K562 (cell line): ENCODE data around the gene LAPTM5.

Experiments used
- BRCA1 ChIP-seq, 2 experiments: fragments of 450-650 bp in 1 of 2; sonication (generic) in 1 of 2; formaldehyde crosslinking in 1 of 2; IDR thresholded peaks; 2 replicates each; pipeline versions ENCODE4 v1.5.0 to v1.6.1; 2017 to 2020; ENCODE audit warnings: mild to moderate bottlenecking in 1 of 2, missing genetic modification reagents in 1 of 2
- CTCF ChIP-seq, 3 experiments: IDR thresholded peaks in 2 of 3; conservative IDR thresholded peaks in 1 of 3; 2 replicates each; pipeline ENCODE4 v1.5.1; 2011 to 2012; ENCODE audit warnings: low read length in 3 of 3, mild to moderate bottlenecking in 3 of 3, control low read depth in 2 of 3, improper control_type of control experiment in 1 of 3, inconsistent platforms in 1 of 3, low read depth in 1 of 3, mixed read lengths in 1 of 3, moderate library complexity in 1 of 3; ENCODE audit not compliant: insufficient read depth in 2 of 3
- JUN ChIP-seq, 2 experiments: sonication (generic) in 1 of 2; formaldehyde crosslinking in 1 of 2; IDR thresholded peaks; 2 replicates each; pipeline versions ENCODE4 v1.6.1 to v1.8.0; 2012 to 2022; ENCODE audit warnings: borderline replicate concordance in 2 of 2, mild to moderate bottlenecking in 2 of 2, improper control_type of control experiment in 1 of 2, low read depth in 1 of 2, low read length in 1 of 2, missing genetic modification reagents in 1 of 2
- POLR2A ChIP-seq: fragments of 450-650 bp; conservative IDR thresholded peaks from 2 replicates; pipeline ENCODE4 v1.6.1; 2016
- RAD51 ChIP-seq: fragments of 450-650 bp; IDR thresholded peaks from 2 replicates; pipeline ENCODE4 v1.7.1; 2016; ENCODE audit warnings: low read depth, mild to moderate bottlenecking, borderline replicate concordance
- SETDB1 ChIP-seq: IDR thresholded peaks from one replicate; pipeline ENCODE4 v1.6.1; 2012; ENCODE audit warnings: low read length, control low read depth, inconsistent platforms
- TAF1 ChIP-seq: IDR thresholded peaks from 2 replicates; pipeline ENCODE4 v1.6.1; 2011; ENCODE audit warnings: mild to moderate bottlenecking, low read length, moderate library complexity; ENCODE audit not compliant: insufficient read depth, control insufficient read depth, severe bottlenecking; ENCODE audit errors: extremely low read depth
- ZNF384 ChIP-seq: IDR thresholded peaks from 2 replicates; pipeline ENCODE4 v1.6.1; 2012; ENCODE audit warnings: low read depth, low read length, improper control_type of control experiment
- ZNF695 ChIP-seq: fragments of 450-650 bp; formaldehyde crosslinking; IDR thresholded peaks from 2 replicates; pipeline ENCODE4 v1.4.0; 2020; ENCODE audit warnings: mild to moderate bottlenecking, moderate library complexity
- TF ChIP-seq, protein P1 (sequence below): sonication (generic); formaldehyde crosslinking; IDR thresholded peaks from 2 replicates; pipeline ENCODE4 v1.8.1; 2022; ENCODE audit warnings: missing genetic modification reagents

GRCh38 chr1:30763651-30764248 is 6.2 kb upstream of the LAPTM5 start:
- TF ChIP-seq ZNF695 (CRISPR knock-in tag) (no peak), POLR2A (no peak), ZNF384 (no peak), BRCA1 (IDR thresholded peaks at IDR 0.05) (no peak), BRCA1 (CRISPR knock-in tag; IDR thresholded peaks at IDR 0.05) (no peak), CTCF (IDR thresholded peaks at IDR 0.05 in 2 of 3, conservative IDR thresholded peaks at IDR 0.05 in 1 of 3; ENCODE audit: insufficient read depth in 2 of 3, low read depth in 1 of 3, low read length in 3 of 3) (no peak), TAF1 (no peak), JUN (IDR thresholded peaks at IDR 0.05; ENCODE audit: borderline replicate concordance, low read depth, low read length) (no peak), JUN (CRISPR knock-in tag; IDR thresholded peaks at IDR 0.05; ENCODE audit: borderline replicate concordance) (no peak), RAD51 (no peak), SETDB1 (no peak)
- TF ChIP-seq, protein P1, sequence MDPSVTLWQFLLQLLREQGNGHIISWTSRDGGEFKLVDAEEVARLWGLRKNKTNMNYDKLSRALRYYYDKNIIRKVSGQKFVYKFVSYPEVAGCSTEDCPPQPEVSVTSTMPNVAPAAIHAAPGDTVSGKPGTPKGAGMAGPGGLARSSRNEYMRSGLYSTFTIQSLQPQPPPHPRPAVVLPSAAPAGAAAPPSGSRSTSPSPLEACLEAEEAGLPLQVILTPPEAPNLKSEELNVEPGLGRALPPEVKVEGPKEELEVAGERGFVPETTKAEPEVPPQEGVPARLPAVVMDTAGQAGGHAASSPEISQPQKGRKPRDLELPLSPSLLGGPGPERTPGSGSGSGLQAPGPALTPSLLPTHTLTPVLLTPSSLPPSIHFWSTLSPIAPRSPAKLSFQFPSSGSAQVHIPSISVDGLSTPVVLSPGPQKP (CRISPR knock-in tag): no peak
